C4-2B (cell line): ENCODE measurements around the gene A2M.

Experiments used
- ZFX ChIP-seq: fragments of 450-650 bp; IDR thresholded peaks from 2 replicates; pipeline ENCODE4 v1.6.1; 2017
- TF ChIP-seq, protein P1 (sequence below): fragments of 450-650 bp; conservative IDR thresholded peaks from 2 replicates; pipeline ENCODE4 v1.5.1; 2017; ENCODE audit warnings: mild to moderate bottlenecking

DNA sequence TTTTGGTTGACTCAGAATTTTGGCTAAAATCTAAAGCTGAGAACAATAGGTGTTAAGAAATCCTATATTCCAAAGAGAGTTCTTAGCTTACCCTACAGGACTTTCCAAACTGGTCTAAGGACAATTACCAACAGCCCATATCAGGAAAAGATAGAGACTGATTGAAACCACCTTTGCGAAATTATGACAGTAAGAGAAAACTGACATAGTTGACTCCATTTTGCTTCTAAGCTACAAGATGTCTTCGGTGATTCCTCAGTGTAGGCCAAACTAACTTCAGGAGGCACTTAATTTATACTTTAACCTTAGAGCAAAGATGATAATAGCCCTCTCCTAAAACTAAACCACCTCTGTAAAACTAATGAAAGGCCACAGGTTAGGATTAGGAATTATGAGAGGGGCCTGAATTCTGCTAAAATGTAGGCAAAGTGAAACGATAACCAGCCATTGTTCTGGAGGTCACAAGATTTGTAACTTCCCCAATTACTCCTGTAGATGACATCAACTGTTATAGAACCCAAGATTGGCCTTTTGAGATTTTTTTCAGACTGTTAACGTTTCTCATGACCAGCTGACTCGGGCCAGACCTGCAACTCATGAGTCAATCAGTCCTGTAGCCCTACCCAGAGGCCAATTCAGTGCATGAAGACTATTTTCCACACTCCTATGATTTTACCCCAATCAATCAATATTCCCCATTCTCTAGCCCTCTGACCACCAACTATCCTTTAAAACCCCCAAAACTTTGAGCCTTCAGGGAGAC lies 83.3 kb downstream of the A2M start:
- TF ChIP-seq, protein P1, sequence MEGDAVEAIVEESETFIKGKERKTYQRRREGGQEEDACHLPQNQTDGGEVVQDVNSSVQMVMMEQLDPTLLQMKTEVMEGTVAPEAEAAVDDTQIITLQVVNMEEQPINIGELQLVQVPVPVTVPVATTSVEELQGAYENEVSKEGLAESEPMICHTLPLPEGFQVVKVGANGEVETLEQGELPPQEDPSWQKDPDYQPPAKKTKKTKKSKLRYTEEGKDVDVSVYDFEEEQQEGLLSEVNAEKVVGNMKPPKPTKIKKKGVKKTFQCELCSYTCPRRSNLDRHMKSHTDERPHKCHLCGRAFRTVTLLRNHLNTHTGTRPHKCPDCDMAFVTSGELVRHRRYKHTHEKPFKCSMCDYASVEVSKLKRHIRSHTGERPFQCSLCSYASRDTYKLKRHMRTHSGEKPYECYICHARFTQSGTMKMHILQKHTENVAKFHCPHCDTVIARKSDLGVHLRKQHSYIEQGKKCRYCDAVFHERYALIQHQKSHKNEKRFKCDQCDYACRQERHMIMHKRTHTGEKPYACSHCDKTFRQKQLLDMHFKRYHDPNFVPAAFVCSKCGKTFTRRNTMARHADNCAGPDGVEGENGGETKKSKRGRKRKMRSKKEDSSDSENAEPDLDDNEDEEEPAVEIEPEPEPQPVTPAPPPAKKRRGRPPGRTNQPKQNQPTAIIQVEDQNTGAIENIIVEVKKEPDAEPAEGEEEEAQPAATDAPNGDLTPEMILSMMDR: no peak
- TF ChIP-seq ZFX: no peak
